ENCODE data around the gene IL25.

IL25 gene

DNA sequence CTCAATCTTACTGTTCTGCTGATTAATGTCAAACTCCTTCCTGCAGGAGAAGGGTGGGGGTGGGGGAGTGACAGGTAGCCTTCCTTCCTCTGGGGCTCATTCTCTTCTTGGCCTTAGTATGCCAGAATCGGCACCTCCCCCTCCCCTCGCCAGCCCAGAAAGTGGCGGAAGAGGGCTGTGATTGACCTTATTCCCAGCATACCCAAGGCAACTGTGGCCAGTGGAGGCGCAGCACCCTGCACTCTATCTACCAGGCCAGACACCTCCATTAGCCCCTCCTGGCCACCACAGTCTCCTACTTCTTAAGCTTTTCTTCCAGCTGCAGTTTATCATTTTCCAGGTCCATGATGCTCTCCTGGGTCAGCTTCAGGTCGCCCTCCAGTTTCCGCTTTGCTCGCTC is 20.0 kb downstream of the IL25 start:
- no peak overlapping the region for H3K9ac ChIP-seq (ENCODE audit: low read length)
- H4K20me1 ChIP-seq (ENCODE audit: insufficient read depth, low read length) = no peaks in the 10 kb centered on the region
- TF ChIP-seq EZH2 (optimal IDR thresholded peaks at IDR 0.05; ENCODE audit: low read depth, low read length) (no peak), EZH2phosphoT487 (IDR thresholded peaks at IDR 0.05; ENCODE audit: low read length) (no peak)
- TF ChIP-seq, protein P1, sequence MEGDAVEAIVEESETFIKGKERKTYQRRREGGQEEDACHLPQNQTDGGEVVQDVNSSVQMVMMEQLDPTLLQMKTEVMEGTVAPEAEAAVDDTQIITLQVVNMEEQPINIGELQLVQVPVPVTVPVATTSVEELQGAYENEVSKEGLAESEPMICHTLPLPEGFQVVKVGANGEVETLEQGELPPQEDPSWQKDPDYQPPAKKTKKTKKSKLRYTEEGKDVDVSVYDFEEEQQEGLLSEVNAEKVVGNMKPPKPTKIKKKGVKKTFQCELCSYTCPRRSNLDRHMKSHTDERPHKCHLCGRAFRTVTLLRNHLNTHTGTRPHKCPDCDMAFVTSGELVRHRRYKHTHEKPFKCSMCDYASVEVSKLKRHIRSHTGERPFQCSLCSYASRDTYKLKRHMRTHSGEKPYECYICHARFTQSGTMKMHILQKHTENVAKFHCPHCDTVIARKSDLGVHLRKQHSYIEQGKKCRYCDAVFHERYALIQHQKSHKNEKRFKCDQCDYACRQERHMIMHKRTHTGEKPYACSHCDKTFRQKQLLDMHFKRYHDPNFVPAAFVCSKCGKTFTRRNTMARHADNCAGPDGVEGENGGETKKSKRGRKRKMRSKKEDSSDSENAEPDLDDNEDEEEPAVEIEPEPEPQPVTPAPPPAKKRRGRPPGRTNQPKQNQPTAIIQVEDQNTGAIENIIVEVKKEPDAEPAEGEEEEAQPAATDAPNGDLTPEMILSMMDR (IDR thresholded peaks at IDR 0.05; ENCODE audit: low read length) = no peak
- no peak overlapping the region for H2AFZ ChIP-seq (ENCODE audit: low read length)
- H3K4me2 ChIP-seq (ENCODE audit: low read depth, low read length) = no peak overlapping the region
- no peak overlapping the region for H3K27ac ChIP-seq (ENCODE audit: low read length)
- H3K4me3 ChIP-seq (ENCODE audit: low read length) = no peak overlapping the region
- H3F3A ChIP-seq (ENCODE audit: insufficient read depth, low read length) = no peaks in the 10 kb centered on the region
- no peaks in the 10 kb centered on the region for H3K9me2 ChIP-seq (replicated peaks; ENCODE audit: insufficient read depth, low read length)
- no peaks in the 10 kb centered on the region for H3K4me1 ChIP-seq (ENCODE audit: low read length)
- peaks cover 23% of the 10 kb centered on the region for H3K27me3 ChIP-seq (replicated peaks; ENCODE audit: insufficient read depth, low read length)
- DNase-seq = no peak
- H3K79me2 ChIP-seq (ENCODE audit: low read length) = no peaks in the 10 kb centered on the region
- no peaks in the 10 kb centered on the region for H3K36me3 ChIP-seq (replicated peaks; ENCODE audit: insufficient read depth, low read length)
- H3K9me3 ChIP-seq (replicated peaks; ENCODE audit: insufficient read depth, low read length) = no peaks in the 10 kb centered on the region

DNA sequence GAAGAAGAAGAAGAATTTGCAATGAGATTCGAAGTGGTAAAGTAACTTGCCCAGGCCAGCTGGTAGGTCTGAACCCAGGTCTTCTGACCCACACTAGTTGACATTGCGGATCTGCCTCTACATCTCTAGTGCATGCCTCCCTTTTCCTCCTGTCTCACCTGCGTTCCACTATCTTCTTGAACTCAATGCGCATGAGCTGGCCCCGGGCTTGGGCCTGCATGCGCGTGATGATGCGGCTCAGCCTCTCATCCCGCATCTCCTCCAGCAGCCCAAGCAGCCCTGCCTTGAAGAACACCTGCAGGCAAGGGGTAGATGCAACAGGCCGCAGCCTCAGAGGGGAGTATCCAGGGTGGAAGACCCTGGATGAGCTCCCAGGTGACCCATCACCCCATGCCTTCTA is 23.5 kb downstream of the IL25 start:
- Histone ChIP-seq H3F3A (ENCODE audit: insufficient read depth, low read length) (no peaks in the 10 kb centered on the region), H3K27me3 (replicated peaks; ENCODE audit: insufficient read depth, low read length) (peaks cover 12% of the 10 kb centered on the region), H3K9ac (ENCODE audit: low read length) (no peak overlapping the region), H3K79me2 (ENCODE audit: low read length) (no peaks in the 10 kb centered on the region), H3K27ac (ENCODE audit: low read length) (no peak overlapping the region), H3K36me3 (replicated peaks; ENCODE audit: insufficient read depth, low read length) (no peaks in the 10 kb centered on the region), H3K9me2 (replicated peaks; ENCODE audit: insufficient read depth, low read length) (no peaks in the 10 kb centered on the region), H2AFZ (ENCODE audit: low read length) (no peak overlapping the region), H4K20me1 (ENCODE audit: insufficient read depth, low read length) (no peaks in the 10 kb centered on the region), H3K4me1 (ENCODE audit: low read length) (no peaks in the 10 kb centered on the region), H3K4me2 (ENCODE audit: low read depth, low read length) (no peak overlapping the region), H3K9me3 (replicated peaks; ENCODE audit: insufficient read depth, low read length) (no peaks in the 10 kb centered on the region), H3K4me3 (ENCODE audit: low read length) (no peak overlapping the region)
- TF ChIP-seq EZH2 (optimal IDR thresholded peaks at IDR 0.05; ENCODE audit: low read depth, low read length) = no peak
- TF ChIP-seq, protein P1 (IDR thresholded peaks at IDR 0.05; ENCODE audit: low read length) = no peak
- TF ChIP-seq EZH2phosphoT487 (IDR thresholded peaks at IDR 0.05; ENCODE audit: low read length) = no peak
- no peak for DNase-seq

DNA sequence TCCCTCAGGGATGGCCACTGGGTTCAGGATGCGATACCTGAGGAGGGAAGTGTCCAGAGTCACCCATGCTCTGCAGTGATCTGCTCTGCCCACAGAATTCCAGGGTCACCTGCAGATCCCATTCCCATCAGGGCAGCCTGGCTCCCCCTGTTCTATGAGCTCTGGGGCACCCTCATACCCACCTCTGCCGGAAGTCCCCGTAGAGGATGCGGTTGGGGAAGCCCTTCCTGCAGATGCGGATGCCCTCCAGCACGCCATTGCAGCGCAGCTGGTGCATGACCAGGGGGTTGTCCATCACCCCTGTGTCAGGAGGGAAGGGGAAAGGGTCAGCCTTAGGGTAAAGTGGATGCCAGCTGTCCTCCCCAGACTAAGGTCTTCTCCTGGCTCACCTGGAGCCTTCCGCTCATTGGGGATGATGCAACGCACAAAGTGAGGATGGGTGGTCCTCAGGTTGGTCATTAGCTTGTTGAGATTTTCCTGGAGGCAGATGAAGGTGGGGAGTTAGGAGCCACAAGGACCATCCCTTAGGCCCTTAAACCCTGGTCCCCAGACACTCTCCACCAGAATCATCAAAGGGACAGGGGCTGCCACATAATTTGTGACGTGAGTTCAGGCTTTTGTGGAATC is 24.3 kb downstream of the IL25 start:
- TF ChIP-seq EZH2 (optimal IDR thresholded peaks at IDR 0.05; ENCODE audit: low read depth, low read length) = no peak
- Histone ChIP-seq H3K4me3 (ENCODE audit: low read length) (no peak overlapping the region), H2AFZ (ENCODE audit: low read length) (no peak overlapping the region), H3K9me2 (replicated peaks; ENCODE audit: insufficient read depth, low read length) (no peaks in the 10 kb centered on the region), H3K9ac (ENCODE audit: low read length) (no peak overlapping the region), H4K20me1 (ENCODE audit: insufficient read depth, low read length) (no peaks in the 10 kb centered on the region), H3K4me1 (ENCODE audit: low read length) (no peaks in the 10 kb centered on the region), H3K9me3 (replicated peaks; ENCODE audit: insufficient read depth, low read length) (no peaks in the 10 kb centered on the region), H3F3A (ENCODE audit: insufficient read depth, low read length) (no peaks in the 10 kb centered on the region), H3K27ac (ENCODE audit: low read length) (no peak overlapping the region), H3K27me3 (replicated peaks; ENCODE audit: insufficient read depth, low read length) (peaks cover 4% of the 10 kb centered on the region), H3K79me2 (ENCODE audit: low read length) (no peaks in the 10 kb centered on the region), H3K4me2 (ENCODE audit: low read depth, low read length) (no peak overlapping the region), H3K36me3 (replicated peaks; ENCODE audit: insufficient read depth, low read length) (no peaks in the 10 kb centered on the region)
- DNase-seq = no peak

DNA sequence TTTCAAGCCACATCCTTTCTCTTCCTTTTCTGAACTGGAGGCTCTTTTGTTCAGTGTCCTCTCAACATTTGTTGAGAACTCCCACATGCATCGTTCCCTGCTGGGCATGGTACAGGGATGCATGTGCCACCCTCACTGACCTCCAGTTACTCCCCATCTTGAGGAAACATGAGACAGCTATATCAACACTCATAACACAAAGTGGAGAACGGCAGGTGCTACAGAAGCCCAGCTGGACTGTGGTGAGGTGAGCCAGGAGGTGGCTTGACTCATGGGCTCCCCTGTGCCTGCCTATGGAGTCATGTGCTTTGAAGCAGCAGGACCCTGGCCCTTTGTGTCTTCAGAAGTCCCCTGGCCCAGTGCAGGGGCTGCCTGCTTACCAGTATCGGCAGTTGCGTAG is 25.7 kb downstream of the IL25 start:
- no peak overlapping the region for H3K9ac ChIP-seq (ENCODE audit: low read length)
- no peaks in the 10 kb centered on the region for H3K36me3 ChIP-seq (replicated peaks; ENCODE audit: insufficient read depth, low read length)
- no peaks in the 10 kb centered on the region for H3F3A ChIP-seq (ENCODE audit: insufficient read depth, low read length)
- no peaks in the 10 kb centered on the region for H3K9me2 ChIP-seq (replicated peaks; ENCODE audit: insufficient read depth, low read length)
- no peaks in the 10 kb centered on the region for H3K4me1 ChIP-seq (ENCODE audit: low read length)
- no peaks in the 10 kb centered on the region for H4K20me1 ChIP-seq (ENCODE audit: insufficient read depth, low read length)
- H3K9me3 ChIP-seq (replicated peaks; ENCODE audit: insufficient read depth, low read length) = no peaks in the 10 kb centered on the region
- H2AFZ ChIP-seq (ENCODE audit: low read length) = no peak overlapping the region
- no peak overlapping the region for H3K27ac ChIP-seq (ENCODE audit: low read length)
- TF ChIP-seq EZH2 (optimal IDR thresholded peaks at IDR 0.05; ENCODE audit: low read depth, low read length) (no peak), EZH2phosphoT487 (IDR thresholded peaks at IDR 0.05; ENCODE audit: low read length) (no peak)
- TF ChIP-seq, protein P1 (IDR thresholded peaks at IDR 0.05; ENCODE audit: low read length) = no peak
- H3K27me3 ChIP-seq (replicated peaks; ENCODE audit: insufficient read depth, low read length) = peaks cover 1% of the 10 kb centered on the region
- DNase-seq = no peak
- no peak overlapping the region for H3K4me2 ChIP-seq (ENCODE audit: low read depth, low read length)
- no peak overlapping the region for H3K4me3 ChIP-seq (ENCODE audit: low read length)
- no peaks in the 10 kb centered on the region for H3K79me2 ChIP-seq (ENCODE audit: low read length)

All from MM.1S (cell line).